ENCODE data around the gene FNIP1.
"Not testable (repeated sequence)": the region's sequence is repeated elsewhere in the genome, so short reads cannot be mapped to it uniquely, and the experiment has no call there.

Gene FNIP1

DNA sequence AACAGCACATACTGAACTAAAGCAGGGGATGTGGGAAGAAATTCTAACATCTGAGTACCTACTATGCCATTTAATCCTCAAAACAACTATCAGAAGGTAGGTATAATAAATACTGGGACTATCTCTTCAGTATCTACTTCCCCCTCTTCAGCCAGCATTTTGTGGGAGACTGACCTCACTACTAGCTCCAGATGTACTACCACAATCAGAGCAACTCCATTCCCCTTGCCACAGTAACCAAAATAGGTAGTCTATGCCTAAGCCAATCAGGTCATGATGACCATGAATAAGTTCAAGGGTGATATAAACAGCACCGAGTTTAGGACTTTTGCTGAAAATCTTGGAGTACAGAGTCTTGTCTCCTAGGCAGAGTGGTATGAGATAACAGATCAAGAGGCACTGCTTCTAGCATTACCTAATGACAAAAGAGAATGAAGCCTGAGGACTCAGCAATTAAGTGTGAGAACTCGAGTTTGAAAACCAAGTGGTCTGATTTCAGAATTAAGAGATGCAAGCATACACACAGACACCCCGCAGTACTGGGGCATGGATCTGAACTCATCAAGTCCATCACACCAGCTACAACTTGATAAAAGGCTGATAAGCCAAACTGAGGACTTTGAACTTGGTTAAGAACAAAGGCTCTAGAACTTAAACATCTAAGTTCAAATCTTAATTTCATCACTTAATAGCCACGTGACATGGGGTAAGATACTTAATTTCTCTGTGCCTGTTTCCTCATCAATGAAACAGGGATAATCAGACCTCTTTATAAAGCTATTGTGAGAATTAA lies 9.7 kb downstream of the FNIP1 start:
- no peak for DNase-seq (ENCODE audit: low read depth)

GRCh38 chr5:131786036-131786435 lies 10.8 kb downstream of the FNIP1 start:
- no peak for DNase-seq (ENCODE audit: low read depth)

GRCh38 chr5:131783874-131784273 lies 12.9 kb downstream of the FNIP1 start:
- no peak for DNase-seq (ENCODE audit: low read depth)

DNA sequence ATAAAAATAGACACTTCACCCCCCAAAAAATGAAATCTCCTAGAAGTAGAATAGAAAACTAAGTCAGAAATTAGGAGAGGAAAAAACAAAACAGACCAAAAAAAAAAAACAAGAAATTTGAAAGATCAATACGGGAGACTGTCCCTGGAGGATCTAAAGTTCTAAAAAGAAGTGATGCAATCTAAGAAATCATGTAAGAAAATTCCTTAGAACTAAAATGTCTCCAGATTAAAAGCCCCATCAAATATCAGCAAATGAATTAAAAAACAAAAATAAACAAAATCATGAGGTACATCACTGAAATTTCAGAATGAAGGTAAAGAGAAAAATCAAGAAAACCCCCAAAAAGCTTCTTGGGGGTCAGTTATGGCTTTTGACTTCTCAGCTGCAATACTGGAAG lies 13.5 kb downstream of the FNIP1 start:
- no peak for DNase-seq (ENCODE audit: low read depth)

- DNase-seq (ENCODE audit: low read depth): no peak
Measured at GRCh38 chr5:131782717-131783116, 14.1 kb downstream of the FNIP1 start.

GRCh38 chr5:131778141-131778540 lies 18.7 kb downstream of the FNIP1 start:
- DNase-seq (ENCODE audit: low read depth): not testable (repeated sequence)

- DNase-seq (ENCODE audit: low read depth): no peak
Measured at GRCh38 chr5:131776450-131776849, 20.4 kb downstream of the FNIP1 start.

DNA sequence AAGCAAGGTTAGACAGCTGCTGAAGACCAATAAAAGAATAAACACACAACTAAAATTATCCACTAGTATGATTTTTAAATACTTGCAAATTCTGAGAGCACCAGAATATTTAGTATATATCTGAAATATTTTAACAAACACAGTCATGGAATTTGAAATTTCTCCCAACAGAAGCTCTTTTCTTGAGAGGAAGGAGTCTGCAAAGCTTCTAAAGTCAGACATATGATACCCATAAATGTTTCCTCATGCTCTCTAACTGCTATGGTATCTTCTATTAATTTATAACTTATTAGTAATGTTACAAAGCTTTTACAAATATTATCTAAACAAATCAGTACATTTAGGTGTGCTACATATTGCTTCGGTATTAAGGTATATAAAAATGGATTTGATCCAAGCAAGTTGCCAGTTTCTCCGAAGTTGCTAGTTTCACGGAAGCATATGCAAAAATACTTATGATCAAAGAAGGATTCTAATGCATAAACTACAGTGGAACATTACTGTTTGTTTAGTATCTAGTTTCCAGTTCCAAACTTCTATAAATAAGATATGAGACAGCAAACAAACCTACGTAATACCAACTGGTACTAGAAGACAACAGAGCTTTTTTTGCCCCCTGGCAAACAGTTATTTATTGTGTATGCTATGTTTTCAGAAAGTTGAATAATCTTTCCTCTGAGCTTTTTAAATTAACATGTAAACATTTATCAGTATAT lies 22.0 kb downstream of the FNIP1 start:
- DNase-seq (ENCODE audit: low read depth): no peak

- DNase-seq (ENCODE audit: low read depth): no peak
Measured at GRCh38 chr5:131773805-131774204, 23.0 kb downstream of the FNIP1 start.

DNA sequence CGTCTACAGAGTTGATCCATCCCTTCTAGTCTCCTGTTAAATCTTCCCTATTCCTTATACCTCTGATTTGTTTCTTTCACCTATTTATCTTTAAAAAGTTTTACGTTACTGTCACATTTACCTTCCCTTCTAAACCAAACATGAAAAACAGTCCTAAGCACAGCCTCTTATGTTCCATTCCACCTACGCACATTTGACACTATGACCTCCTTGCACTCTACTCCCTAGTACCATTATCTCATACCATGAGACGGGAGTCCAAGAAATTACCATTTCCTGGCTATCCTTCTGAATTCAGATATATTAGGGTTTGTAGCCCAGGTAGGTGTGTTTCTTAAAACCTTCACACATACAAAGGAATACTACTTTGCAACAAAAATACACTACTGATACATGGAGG lies 25.1 kb downstream of the FNIP1 start:
- DNase-seq (ENCODE audit: low read depth): no peak

GRCh38 chr5:131769961-131770360 lies 26.9 kb downstream of the FNIP1 start:
- DNase-seq (ENCODE audit: low read depth): no peak

DNA sequence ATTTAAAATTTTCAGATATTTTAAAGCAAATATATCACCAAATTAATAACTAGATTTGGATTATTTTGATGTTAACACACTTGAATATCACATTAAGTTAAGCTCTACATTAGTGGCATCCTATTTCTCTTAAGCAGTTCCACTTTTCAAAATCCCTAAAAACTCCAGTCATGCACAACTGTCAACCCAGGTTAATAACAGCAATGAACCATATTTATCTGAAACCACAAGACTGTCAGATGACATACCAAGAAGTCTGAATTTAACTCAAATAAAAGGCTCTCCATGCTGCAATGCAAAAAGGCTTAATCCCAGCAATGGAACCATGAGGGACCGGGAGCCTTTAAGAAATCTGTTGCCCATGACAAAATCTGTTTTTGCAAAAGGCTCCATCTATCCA lies 27.5 kb downstream of the FNIP1 start:
- DNase-seq (ENCODE audit: low read depth): no peak

- DNase-seq (ENCODE audit: low read depth): no peak
Measured at GRCh38 chr5:131767891-131768290, 28.9 kb downstream of the FNIP1 start.

- no peak for DNase-seq (ENCODE audit: low read depth)
Measured at GRCh38 chr5:131766689-131767088, 30.1 kb downstream of the FNIP1 start.

DNA sequence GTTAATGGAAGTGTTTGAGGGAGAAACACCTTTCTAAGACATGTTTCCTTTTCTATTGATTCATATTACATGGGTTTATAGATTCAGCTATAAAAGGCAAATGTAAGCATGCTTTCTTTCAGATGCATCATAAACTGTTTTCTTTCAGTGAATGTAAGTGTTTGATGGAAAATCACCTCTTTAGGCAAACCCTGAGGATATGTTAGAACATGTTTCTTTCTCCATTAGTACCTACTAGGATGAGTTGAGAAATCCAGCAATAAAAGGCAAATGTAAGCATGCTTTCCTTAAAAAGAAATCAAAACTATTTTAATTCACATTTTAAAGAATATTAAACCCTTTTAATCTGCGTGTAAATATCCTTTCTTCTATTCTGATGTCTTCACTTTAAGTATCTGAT lies 31.6 kb downstream of the FNIP1 start:
- no peak for DNase-seq (ENCODE audit: low read depth)

DNA sequence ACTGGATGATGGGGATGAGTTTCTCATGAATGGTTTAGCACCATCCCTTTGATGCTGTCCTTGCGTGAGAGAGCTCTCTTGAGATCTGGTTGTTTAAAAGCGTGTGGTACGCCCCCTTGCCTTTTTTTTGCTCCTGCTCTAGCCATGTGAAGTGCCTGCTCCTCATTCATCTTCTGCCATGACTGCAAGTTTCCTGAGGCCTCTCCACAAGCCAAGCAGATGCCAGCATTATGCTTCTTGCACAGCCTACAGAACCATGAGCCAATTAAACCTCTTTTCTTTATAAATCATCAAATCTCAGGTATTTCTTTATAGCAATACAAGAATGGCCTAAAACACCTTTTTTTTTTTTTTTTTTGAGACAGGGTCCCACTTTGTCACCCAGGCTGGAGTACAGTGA lies 32.8 kb downstream of the FNIP1 start:
- DNase-seq (ENCODE audit: low read depth): no peak

DNA sequence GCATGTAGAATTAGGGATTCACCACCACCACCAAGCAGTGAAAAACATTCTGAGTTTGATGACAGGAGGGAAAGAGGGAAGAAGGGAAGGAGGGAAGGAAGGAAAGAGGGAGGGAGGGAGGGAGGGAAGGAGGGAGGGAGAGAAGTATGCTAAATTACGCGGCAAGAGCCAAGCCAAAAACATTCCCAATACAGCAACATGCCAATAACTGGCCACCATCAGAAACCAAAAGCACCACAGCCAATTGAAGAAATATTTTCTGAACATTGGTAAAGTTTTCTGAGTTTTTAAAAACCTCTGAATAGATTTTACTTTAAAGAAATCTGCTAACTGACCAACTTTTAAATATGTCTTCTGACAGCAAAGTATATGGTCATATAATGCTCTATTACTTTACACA lies 36.0 kb downstream of the FNIP1 start:
- DNase-seq (ENCODE audit: low read depth): no peak

GRCh38 chr5:131759704-131760103 lies 37.1 kb downstream of the FNIP1 start:
- no peak for DNase-seq (ENCODE audit: low read depth)

- DNase-seq (ENCODE audit: low read depth): no peak
Measured at GRCh38 chr5:131758520-131758900, 38.3 kb downstream of the FNIP1 start.

DNA sequence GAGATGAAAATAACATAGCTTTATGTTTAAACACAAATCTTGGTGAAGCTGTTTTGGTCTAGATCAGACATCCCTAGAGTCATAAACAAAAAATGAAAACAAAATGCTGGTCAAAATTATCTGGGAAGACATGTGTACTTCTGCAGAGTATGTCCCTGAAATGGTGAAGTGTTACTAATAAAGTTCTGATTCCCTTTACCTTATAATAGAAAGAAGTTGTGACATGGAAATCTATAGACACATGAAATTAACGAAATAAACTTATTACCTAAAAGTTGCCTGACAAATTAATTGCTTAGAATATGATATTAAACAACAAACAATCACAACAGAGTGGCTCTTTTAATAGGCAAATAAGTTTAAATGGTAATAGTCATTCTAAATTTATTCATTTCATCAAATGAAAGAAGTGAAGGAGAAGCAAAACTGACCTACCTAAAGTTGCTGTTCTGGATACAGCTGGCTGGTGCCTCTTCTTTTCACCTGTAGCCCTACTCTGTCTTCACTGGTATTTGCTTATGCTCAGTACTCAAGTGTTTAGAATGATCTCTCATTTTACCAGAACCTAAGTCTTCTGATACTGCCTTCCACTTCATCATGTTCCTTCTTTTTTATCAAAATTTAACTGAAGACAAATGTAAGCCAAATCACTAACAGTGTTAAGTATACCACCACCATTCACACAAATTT lies 38.8 kb downstream of the FNIP1 start:
- no peak for DNase-seq (ENCODE audit: low read depth)

GRCh38 chr5:131756942-131757341 lies 39.9 kb downstream of the FNIP1 start:
- no peak for DNase-seq (ENCODE audit: low read depth)

- DNase-seq (ENCODE audit: low read depth): no peak
Measured at GRCh38 chr5:131754363-131754762, 42.5 kb downstream of the FNIP1 start.

DNA sequence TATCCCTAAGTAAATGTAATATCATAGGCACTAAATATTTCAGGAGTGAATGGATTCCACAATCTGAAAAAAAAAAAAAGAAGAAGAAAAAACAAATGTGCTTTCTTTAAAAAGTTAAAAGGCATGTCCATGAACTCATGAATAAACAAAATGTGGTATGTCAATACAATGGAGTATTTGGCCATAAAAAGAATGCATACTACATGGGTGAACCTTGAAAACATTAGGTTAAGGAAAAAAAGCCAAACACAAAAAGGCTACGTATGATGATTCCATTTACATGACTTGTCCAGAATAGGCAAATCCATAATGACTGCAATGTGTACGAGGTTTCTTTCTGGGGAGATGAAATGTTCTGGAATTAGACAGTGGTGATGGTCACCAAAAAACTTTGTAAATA lies 45.3 kb downstream of the FNIP1 start:
- DNase-seq (ENCODE audit: low read depth): no peak

Measured in HS-27A (cell line).